IMR-90 (cell line): Measurements from ENCODE around the gene GABBR2. TPM values are rescaled to one million over a fixed set of nuclear protein-coding genes. Genes with fewer than 3 reads are reported as not detected.

Source experiments
- ATAC-seq: fragments of 200-7000 bp; cut with Tn5 transposase; 2 replicates; pipeline ENCODE4 v1.9.1; 2020; ENCODE audit warnings: low read depth, mild to moderate bottlenecking, moderate library complexity
- BruUV-seq: library from RNA; stranded (reverse); fragments of 400-500 nt; replicated peaks from 2 replicates; lab custom pipeline; 2021; lab: Mats Ljungman, UMichigan
- CTCF ChIA-PET: fragments of 300-600 bp; formaldehyde crosslinking; extraction: SDS; loops from one replicate; lab custom pipeline; 2021; ENCODE audit warnings: antibody characterized with exemption; lab: Yijun Ruan, JAX
- POLR2A ChIA-PET: fragments of 300-600 bp; sonication (Branson Sonifier 250); formaldehyde crosslinking; loops from one replicate; lab custom pipeline; 2022; ENCODE audit warnings: antibody characterized with exemption; ENCODE audit not compliant: unreplicated experiment; lab: Charles Lee
- DNase-seq: peaks from one replicate; pipeline ENCODE4 v3.0.0; 2013
- H2AFZ ChIP-seq: replicated peaks from 2 replicates; pipeline ENCODE3; 2013; ENCODE audit warnings: low read length, mild to moderate bottlenecking; ENCODE audit not compliant: poor library complexity
- H2AK5ac ChIP-seq: 2 replicates; pipeline ENCODE4 v1.6.1; 2013; ENCODE audit warnings: low read depth, low read length, inconsistent platforms
- H2AK9ac ChIP-seq: replicated peaks from 2 replicates; pipeline ENCODE3; 2013; ENCODE audit warnings: mild to moderate bottlenecking, low read depth, low read length, moderate library complexity; ENCODE audit not compliant: poor library complexity
- H2BK120ac ChIP-seq: 2 replicates; pipeline ENCODE4 v1.6.1; 2013; ENCODE audit warnings: low read depth, low read length, inconsistent platforms
- H2BK15ac ChIP-seq: 3 replicates; pipeline ENCODE4 v1.6.1; 2013; ENCODE audit warnings: low read depth, low read length, inconsistent platforms
- H2BK20ac ChIP-seq: 2 replicates; pipeline ENCODE4 v1.6.1; 2013; ENCODE audit warnings: low read depth, mild to moderate bottlenecking, inconsistent platforms, low read length, moderate library complexity
- H2BK5ac ChIP-seq: 2 replicates; pipeline ENCODE4 v1.6.1; 2013; ENCODE audit warnings: mild to moderate bottlenecking, low read depth, low read length, inconsistent platforms; ENCODE audit not compliant: poor library complexity, severe bottlenecking
- H3K14ac ChIP-seq: replicated peaks from 2 replicates; pipeline ENCODE4 v1.6.1; 2013; ENCODE audit warnings: low read depth, low read length, inconsistent platforms
- H3K18ac ChIP-seq: 2 replicates; pipeline ENCODE4 v1.6.1; 2013; ENCODE audit warnings: low read depth, low read length, control low read depth
- H3K23ac ChIP-seq: 2 replicates; pipeline ENCODE4 v1.6.1; 2013; ENCODE audit warnings: low read depth, low read length, inconsistent platforms
- H3K27ac ChIP-seq: 2 replicates; pipeline ENCODE4 v1.5.1; 2013; ENCODE audit warnings: mild to moderate bottlenecking, control low read depth, low read length; ENCODE audit not compliant: insufficient read depth
- H3K27me3 ChIP-seq: 2 replicates; pipeline ENCODE4 v1.6.1; 2013; ENCODE audit warnings: low read length; ENCODE audit not compliant: control insufficient read depth, insufficient read depth
- H3K36me3 ChIP-seq: 2 replicates; pipeline ENCODE4 v1.6.1; 2013; ENCODE audit warnings: low read length, mixed read lengths; ENCODE audit not compliant: control insufficient read depth, insufficient read depth
- H3K4ac ChIP-seq: 2 replicates; pipeline ENCODE4 v1.6.1; 2013; ENCODE audit warnings: low read depth, low read length, inconsistent platforms
- H3K4me1 ChIP-seq: 2 replicates; pipeline ENCODE4 v1.6.1; 2013; ENCODE audit warnings: low read length, mixed read lengths; ENCODE audit not compliant: control insufficient read depth, insufficient read depth
- H3K4me2 ChIP-seq: 2 replicates; pipeline ENCODE4 v1.6.1; 2013; ENCODE audit warnings: low read depth, mild to moderate bottlenecking, control low read depth, low read length, moderate library complexity
- H3K4me3 ChIP-seq: 2 replicates; pipeline ENCODE4 v1.5.1; 2013; ENCODE audit warnings: low read depth, mild to moderate bottlenecking, control low read depth, low read length, moderate library complexity; ENCODE audit not compliant: insufficient read depth
- H3K56ac ChIP-seq: 2 replicates; pipeline ENCODE4 v1.6.1; 2013; ENCODE audit warnings: low read length, inconsistent platforms; ENCODE audit not compliant: insufficient read depth; ENCODE audit errors: extremely low read depth
- H3K79me1 ChIP-seq, 2 experiments: 2 replicates each; pipeline ENCODE4 v1.6.1; 2013; ENCODE audit warnings: low read length in 2 of 2, inconsistent platforms in 1 of 2, low read depth in 1 of 2
- H3K9ac ChIP-seq: 2 replicates; pipeline ENCODE4 v1.6.1; 2013; ENCODE audit warnings: low read depth, low read length, control low read depth
- H3K9me1 ChIP-seq: 2 replicates; pipeline ENCODE4 v1.6.1; 2013; ENCODE audit warnings: low read length, inconsistent platforms; ENCODE audit not compliant: insufficient read depth
- H3K9me3 ChIP-seq: 2 replicates; pipeline ENCODE4 v1.6.1; 2013; ENCODE audit warnings: low read length; ENCODE audit not compliant: control insufficient read depth, insufficient read depth
- H4K20me1 ChIP-seq: 2 replicates; pipeline ENCODE4 v1.6.1; 2013; ENCODE audit warnings: low read length, inconsistent platforms; ENCODE audit not compliant: insufficient read depth
- H4K5ac ChIP-seq: 2 replicates; pipeline ENCODE4 v1.6.1; 2013; ENCODE audit warnings: mild to moderate bottlenecking, low read depth, low read length, control low read depth
- H4K8ac ChIP-seq, 2 experiments: 2 replicates each; pipeline ENCODE4 v1.6.1; 2013; ENCODE audit warnings: low read depth in 2 of 2, low read length in 2 of 2, control low read depth in 1 of 2, inconsistent platforms in 1 of 2
- H4K91ac ChIP-seq: 2 replicates; pipeline ENCODE4 v1.6.1; 2013; ENCODE audit warnings: low read depth, low read length, inconsistent platforms; ENCODE audit not compliant: insufficient read depth
- MAFK ChIP-seq: IDR thresholded peaks from 2 replicates; pipeline ENCODE4 v1.6.1; 2012; ENCODE audit warnings: low read depth, low read length, improper control_type of control experiment
- RCOR1 ChIP-seq: IDR thresholded peaks from 2 replicates; pipeline ENCODE4 v1.6.1; 2012; ENCODE audit warnings: mild to moderate bottlenecking, low read length, improper control_type of control experiment; ENCODE audit not compliant: insufficient replicate concordance
- RFX5 ChIP-seq: IDR thresholded peaks from 2 replicates; pipeline ENCODE4 v1.8.0; 2012; ENCODE audit warnings: low read depth, mild to moderate bottlenecking, low read length, moderate library complexity
- WGBS, 2 experiments: methylation state at CpG; one replicate each; pipeline versions ENCODE4 v1.1.5 to v1.1.7; 2013; ENCODE audit warnings: missing lambda C conversion rate in 2 of 2; ENCODE audit not compliant: insufficient read length in 1 of 2; ENCODE audit errors: extremely low coverage in 2 of 2; 5-methylcytosine and 5-hydroxymethylcytosine counted together
- dilution Hi-C: fragments of 300-500 bp; cut with HindIII; formaldehyde crosslinking; loops from one replicate; pipeline ENCODE4 v1.14.3; 2018; ENCODE audit warnings: low sequenced_read_pairs; ENCODE audit not compliant: unreplicated experiment
- in situ Hi-C: fragments of 300-500 bp; cut with MboI; formaldehyde crosslinking; loops from 3 replicates; pipeline ENCODE4 v1.14.3; 2019; ENCODE audit warnings: low sequenced_read_pairs, inconsistent platforms, mixed read lengths
- intact Hi-C: fragments of 100-400 bp; cut with micrococcal nuclease; formaldehyde crosslinking; loops from 2 replicates; pipeline ENCODE4 v1.10.0; 2022
- polyA plus RNA-seq, 3 experiments: library from polyadenylated mRNA; depleted of rRNA; stranded (reverse); fragments of >200 nt; gene quantifications; 2 replicates each; pipeline ENCODE4 v1.2.3, GENCODE V29; 2012; ENCODE audit warnings: low replicate concordance in 1 of 3
- total RNA-seq: library from RNA; depleted of rRNA; stranded (reverse); fragments of >200 nt; gene quantifications from 2 replicates; pipeline ENCODE4 v1.2.3, GENCODE V29; 2012
- TF ChIP-seq, protein P1 (sequence below): fragments of 150-350 bp; IDR thresholded peaks from 2 replicates; pipeline ENCODE4 v1.6.1; 2016; ENCODE audit warnings: low read depth, mild to moderate bottlenecking, low read length, moderate library complexity, borderline replicate concordance

Gene GABBR2
- total and polyA plus RNA-seq, 2 of the 4 experiments (the other 2 are of a cell fraction) = 14.2 to 20.3 TPM

GRCh38 chr9:98241357-98242300, 467.1 kb downstream of the GABBR2 start (continued):
- TF ChIP-seq RCOR1 = no peak

GRCh38 chr9:98240475-98240874, 468.3 kb downstream of the GABBR2 start:
- CTCF ChIA-PET = no interaction called here
- H3K27ac ChIP-seq = no peak overlapping the region
- ATAC-seq = no peak

More at GRCh38 chr9:98240475-98240874, 468.3 kb downstream of the GABBR2 start:
- intact Hi-C loops = no loop called here
- peaks cover 17% of the 10 kb centered on the region for H3K36me3 ChIP-seq
- in situ Hi-C loops = no loop called here
- POLR2A ChIA-PET = no interaction called here
- TF ChIP-seq RFX5 (no peak), MAFK (no peak), RCOR1 (no peak)
- TF ChIP-seq, protein P1, sequence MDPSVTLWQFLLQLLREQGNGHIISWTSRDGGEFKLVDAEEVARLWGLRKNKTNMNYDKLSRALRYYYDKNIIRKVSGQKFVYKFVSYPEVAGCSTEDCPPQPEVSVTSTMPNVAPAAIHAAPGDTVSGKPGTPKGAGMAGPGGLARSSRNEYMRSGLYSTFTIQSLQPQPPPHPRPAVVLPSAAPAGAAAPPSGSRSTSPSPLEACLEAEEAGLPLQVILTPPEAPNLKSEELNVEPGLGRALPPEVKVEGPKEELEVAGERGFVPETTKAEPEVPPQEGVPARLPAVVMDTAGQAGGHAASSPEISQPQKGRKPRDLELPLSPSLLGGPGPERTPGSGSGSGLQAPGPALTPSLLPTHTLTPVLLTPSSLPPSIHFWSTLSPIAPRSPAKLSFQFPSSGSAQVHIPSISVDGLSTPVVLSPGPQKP = no peak
- 0 out of 2 replicates have a peak overlapping the region, but pooled peaks have one; percentile 59 for H3K23ac ChIP-seq
- 90% methylated on average over 2 of the region's 3 CpGs; no CpG with 5 or more reads in 1 of the 2 experiments for WGBS, 2 experiments
- no peaks in the 10 kb centered on the region; the same call in 1 of the 2 replicates for H3K4me1 ChIP-seq
- H3K18ac ChIP-seq = no peak overlapping the region
- H3K14ac ChIP-seq = no peak overlapping the region
- no peaks in the 10 kb centered on the region for H3K27me3 ChIP-seq
- H3K9ac ChIP-seq = no peak overlapping the region
- peaks cover 6 to 44% of the 10 kb centered on the region in 2 experiments; a peak in 3 of 4 replicates for H3K79me1 ChIP-seq
- no peak overlapping the region for H4K5ac ChIP-seq
- H3K4me3 ChIP-seq = no peak overlapping the region
- H4K20me1 ChIP-seq = no peaks in the 10 kb centered on the region
- no peak overlapping the region for H2BK15ac ChIP-seq
- no TSS peak for BruUV-seq
- H2BK20ac ChIP-seq = no peak overlapping the region
- dilution Hi-C loops = no loop called here
- 0 out of 2 replicates have a peak overlapping the region, but pooled peaks have one; percentile 5 for H3K4ac ChIP-seq
- peaks cover 14% of the 10 kb centered on the region for H3K9me1 ChIP-seq
- H2AK9ac ChIP-seq = no peak overlapping the region
- H3K4me2 ChIP-seq = no peak overlapping the region
- no peak for DNase-seq
- H2AK5ac ChIP-seq = no peak overlapping the region; the same call in 1 of the 2 replicates
- no peak overlapping the region for H4K8ac ChIP-seq
- no peak overlapping the region for H2BK120ac ChIP-seq
- no peak overlapping the region for H2BK5ac ChIP-seq
- H2AFZ ChIP-seq = no peak overlapping the region
- no peak overlapping the region for H4K91ac ChIP-seq
- no peak overlapping the region for H3K56ac ChIP-seq
- no peaks in the 10 kb centered on the region for H3K9me3 ChIP-seq
